GM19193 (cell line): ENCODE results near the gene HOXD9.

Experiments
- POLR2A ChIP-seq: IDR thresholded peaks from 4 replicates; pipeline ENCODE4 v1.6.1; 2011; ENCODE audit not compliant: insufficient read depth, insufficient read length; ENCODE audit errors: extremely low read depth

HOXD9 gene

GRCh38 chr2:176152350-176153181, 30.0 kb downstream of the HOXD9 start:
- TF ChIP-seq POLR2A = no peak

DNA sequence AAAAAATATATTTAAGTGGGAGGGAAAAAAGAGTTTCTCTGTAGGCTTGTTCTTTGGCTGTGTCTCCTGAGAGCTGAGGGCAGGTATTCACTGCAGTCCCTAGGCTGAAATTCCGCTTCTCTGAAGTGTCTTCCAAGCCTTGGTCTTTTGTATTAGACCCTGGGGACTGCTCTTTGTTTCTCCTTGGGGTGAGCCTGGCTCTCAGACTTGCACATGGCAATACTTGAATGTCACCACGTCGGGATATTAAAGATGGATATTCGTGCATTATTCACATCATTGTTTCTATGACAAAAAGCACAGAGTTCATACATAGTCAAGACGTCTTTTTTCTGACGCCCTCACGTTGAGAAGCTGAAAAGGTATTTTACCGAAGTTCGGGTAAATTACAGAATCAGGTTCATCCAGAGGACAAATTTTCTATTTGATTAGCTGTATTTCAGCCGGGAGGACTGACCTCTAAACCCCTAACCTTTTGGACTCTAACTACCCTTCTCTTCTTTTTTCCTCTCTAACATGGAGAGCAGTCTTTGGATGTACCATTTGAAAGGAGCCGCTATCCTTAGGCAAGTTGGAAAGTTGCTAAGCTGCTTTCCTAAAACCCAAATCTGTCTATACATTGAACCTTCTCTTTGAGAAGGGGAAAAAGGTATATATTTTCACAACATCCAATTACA, 32.2 kb downstream of the HOXD9 start:
- no peak for TF ChIP-seq POLR2A

GRCh38 chr2:176155356-176156044, 33.0 kb downstream of the HOXD9 start:
- no peak for TF ChIP-seq POLR2A

GRCh38 chr2:176156301-176156806, 33.8 kb downstream of the HOXD9 start:
- TF ChIP-seq POLR2A = no peak

DNA sequence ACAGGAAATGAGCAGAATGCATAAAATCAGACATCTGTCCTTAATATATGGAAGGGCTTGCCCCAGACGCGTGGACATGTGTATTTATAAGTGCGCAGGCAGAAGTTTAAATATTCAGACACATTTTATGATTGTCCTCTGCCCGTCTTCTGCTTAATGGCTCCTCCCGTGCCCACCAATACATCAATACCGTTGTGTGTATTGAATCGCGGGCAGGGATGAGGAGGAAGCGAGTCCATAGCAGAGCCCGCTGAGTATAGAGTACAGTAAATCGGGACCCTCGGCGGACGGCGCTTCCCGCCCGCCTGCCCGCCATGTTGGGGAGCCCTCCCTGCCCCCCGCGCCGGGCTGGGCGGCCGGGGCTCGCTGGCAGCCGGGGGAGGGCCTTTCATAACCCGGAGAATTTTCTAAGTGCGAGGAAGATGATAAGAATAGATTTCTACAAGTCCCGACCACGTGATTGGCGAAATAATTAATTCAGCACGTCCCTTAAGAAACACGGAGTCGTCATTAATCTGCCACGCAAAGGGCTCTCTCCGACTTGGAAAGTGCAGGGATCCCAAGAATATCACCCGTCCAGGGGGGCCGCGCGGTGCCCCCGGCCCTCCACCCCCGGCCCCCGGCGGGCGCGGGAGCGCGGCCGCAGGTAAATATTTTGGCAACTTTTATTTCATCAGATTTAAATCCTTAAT, 34.4 kb downstream of the HOXD9 start, which contains the start of gene HOXD3:
Gene HOXD3, plus strand, starts transcription at position 501 of the 692 bp plus-strand sequence. CDS start 11,808 bp downstream, outside the sequence.
- no peak for TF ChIP-seq POLR2A

DNA sequence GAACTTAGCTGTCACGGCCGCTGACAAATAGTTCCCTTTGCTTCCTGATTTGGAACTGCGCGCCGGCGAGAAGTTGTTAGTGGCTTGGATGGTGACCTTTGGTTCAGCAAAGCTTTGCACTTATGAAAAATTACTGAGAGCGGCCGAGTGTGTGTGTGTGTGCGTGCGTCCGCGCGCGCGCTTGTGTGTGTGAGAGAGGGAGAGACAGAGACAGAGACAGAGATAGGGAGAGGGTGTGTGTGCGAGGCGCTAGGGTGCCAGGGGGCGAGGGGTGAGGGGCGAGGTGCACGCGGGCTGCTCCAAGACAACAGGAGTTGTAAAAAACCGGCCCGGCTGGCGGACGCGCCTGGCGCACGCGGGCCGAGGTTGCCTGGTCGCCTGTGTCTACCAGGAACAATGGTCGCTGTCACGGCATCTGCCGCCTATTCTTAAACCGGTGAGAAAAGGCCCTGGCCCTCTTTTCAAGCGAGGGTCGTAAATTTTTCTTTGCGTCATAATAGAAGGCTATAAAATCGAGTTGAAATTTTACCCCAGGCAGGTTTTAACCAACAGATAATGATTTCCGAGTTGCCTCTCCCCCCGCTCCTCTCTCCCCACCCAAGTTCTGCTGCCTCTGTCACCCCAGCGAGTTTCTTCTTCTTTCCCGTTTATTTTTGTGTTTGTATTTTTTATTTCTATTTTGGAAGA, 35.1 kb downstream of the HOXD9 start:
- TF ChIP-seq POLR2A = no peak

DNA sequence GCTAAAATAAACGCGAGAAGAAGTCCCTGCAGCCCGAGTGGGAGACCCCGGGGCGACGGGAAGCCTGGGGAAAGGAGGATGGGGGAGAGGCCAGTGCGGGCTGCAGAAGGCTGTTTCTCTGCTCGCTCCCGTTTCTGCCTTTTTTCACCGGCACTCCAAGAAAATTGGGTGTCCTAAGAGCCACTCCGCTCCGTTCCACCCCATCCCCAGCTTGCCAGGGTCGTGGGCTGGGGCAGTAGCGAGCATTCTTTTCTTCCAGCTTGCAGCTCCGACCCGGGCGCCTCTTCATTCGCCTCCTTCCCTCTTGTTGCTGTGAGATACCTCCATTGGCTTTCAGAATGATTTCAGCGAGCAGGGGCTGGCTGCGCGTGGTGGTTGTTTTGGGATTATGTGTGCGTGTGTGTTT, 35.7 kb downstream of the HOXD9 start:
- no peak for TF ChIP-seq POLR2A

GRCh38 chr2:176158855-176159662, 36.5 kb downstream of the HOXD9 start:
- TF ChIP-seq POLR2A = no peak

DNA sequence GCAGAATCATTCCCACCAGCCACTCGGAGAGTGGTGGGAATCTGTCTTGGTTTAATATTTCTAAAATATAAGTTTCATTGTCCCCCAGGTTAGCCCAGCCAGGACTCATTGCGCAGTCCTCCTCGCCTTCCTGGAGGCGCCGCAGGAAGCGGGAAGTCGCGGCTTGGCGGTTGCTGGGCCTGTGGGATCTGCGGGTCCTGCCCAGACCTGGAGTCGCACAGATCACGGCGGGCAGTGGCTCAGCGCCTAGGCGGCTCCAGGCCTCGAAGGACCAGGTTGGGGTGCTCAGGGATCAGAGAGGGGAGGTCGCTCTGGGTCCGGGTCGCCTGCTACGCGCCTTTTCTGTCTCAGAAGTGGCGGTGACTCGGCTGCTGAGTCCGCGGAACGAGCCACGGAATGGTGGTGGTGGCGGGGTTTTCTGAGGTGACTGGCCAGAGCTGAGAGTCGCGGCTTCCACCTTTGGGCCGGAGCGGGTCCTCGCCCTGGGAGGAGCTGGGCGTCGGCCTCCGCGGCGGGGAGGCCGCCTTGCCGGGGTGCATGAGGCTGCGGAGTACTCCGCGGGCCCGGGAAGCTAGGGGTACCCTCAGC, 37.2 kb downstream of the HOXD9 start:
- TF ChIP-seq POLR2A = no peak

- TF ChIP-seq POLR2A = no peak
Observed at GRCh38 chr2:176160251-176160985, 37.9 kb downstream of the HOXD9 start.

DNA sequence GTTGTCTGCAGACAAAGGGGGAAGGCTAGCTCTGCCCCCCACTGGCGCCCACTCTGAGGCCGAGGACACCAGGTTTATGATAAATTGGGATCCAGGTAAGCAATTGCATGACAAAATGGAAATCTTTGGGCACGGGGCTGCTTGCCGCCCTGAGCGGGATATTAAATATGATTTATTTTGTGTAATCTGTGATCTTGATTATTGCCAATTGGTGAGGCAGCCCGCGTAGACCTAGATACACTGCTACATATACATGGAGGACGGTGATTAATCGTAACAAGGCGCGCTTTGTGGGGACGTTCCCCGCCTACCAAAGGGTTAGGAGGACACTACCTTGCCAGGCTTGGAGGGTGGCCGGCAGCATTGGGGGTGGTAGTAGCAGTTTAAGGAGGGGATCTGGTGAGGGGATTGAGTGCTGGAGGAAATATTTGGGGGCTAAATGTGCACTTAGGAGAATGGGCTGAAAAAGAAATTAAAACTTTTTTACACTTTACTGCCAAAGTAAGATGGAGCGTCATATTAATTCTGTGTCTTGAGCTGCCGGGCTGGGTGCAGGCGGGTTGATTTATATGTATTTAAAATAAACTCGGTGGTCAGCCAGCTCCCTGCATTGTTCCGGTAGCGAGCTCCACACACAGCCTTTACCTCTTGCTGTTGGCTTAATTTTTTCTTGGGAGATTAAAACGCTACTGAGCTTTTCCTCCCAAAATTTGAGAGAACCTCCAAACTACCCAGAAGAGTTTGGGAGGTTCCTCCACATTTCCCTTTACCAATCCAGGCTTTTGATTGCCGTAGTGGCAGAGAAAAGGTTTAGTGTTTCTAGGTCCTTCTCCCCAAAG, 38.7 kb downstream of the HOXD9 start:
- no peak for TF ChIP-seq POLR2A
